HepG2 (cell line): ENCODE results near the gene QKI. TPM values are rescaled to one million over a fixed set of nuclear protein-coding genes. Genes with fewer than 3 reads are reported as not detected.

Experiments used
- CBX1 ChIP-seq: IDR thresholded peaks from one replicate; pipeline ENCODE4 v1.6.1; 2016; ENCODE audit warnings: antibody characterized with exemption, low read depth
- CENPT ChIP-seq: sonication (generic); formaldehyde crosslinking; IDR thresholded peaks from 2 replicates; pipeline ENCODE4 v1.8.0; 2022; ENCODE audit warnings: low read depth, mild to moderate bottlenecking, moderate library complexity, missing genetic modification reagents
- ETV5 ChIP-seq: IDR thresholded peaks from 2 replicates; pipeline ENCODE4 v1.6.1; 2018; ENCODE audit warnings: missing biosample characterization, missing genetic modification reagents, inconsistent platforms, borderline replicate concordance
- JUN ChIP-seq: sonication (generic); formaldehyde crosslinking; IDR thresholded peaks from 2 replicates; pipeline ENCODE4 v1.4.0; 2020; ENCODE audit warnings: mild to moderate bottlenecking, missing genetic modification reagents
- NCOA2 ChIP-seq: sonication (generic); formaldehyde crosslinking; IDR thresholded peaks from 2 replicates; pipeline ENCODE4 v1.8.0; 2022; ENCODE audit warnings: inconsistent platforms
- ONECUT2 ChIP-seq: sonication (generic); formaldehyde crosslinking; IDR thresholded peaks from 2 replicates; pipeline ENCODE4 v1.4.0; 2020; ENCODE audit warnings: missing genetic modification reagents
- PCBP2 ChIP-seq: fragments of 200-400 bp; formaldehyde crosslinking; optimal IDR thresholded peaks from 2 replicates; pipeline ENCODE3; 2018; ENCODE audit warnings: low read length, low read depth; ENCODE audit not compliant: poor library complexity, severe bottlenecking
- SAP130 ChIP-seq: IDR thresholded peaks from 2 replicates; pipeline ENCODE4 v1.6.1; 2016; ENCODE audit warnings: low read depth
- SPEN ChIP-seq: sonication (generic); formaldehyde crosslinking; IDR thresholded peaks from 2 replicates; pipeline ENCODE4 v1.5.1; 2020; ENCODE audit warnings: low read depth, mild to moderate bottlenecking, missing genetic modification reagents
- SRY ChIP-seq: sonication (generic); formaldehyde crosslinking; IDR thresholded peaks from 2 replicates; pipeline ENCODE4 v1.8.0; 2022; ENCODE audit warnings: mild to moderate bottlenecking, missing genetic modification reagents
- ZNF350 ChIP-seq: sonication (generic); formaldehyde crosslinking; IDR thresholded peaks from 2 replicates; pipeline ENCODE4 v1.4.0; 2020; ENCODE audit warnings: mild to moderate bottlenecking, low read depth, missing genetic modification reagents, borderline replicate concordance
- ZNF382 ChIP-seq: sonication (generic); formaldehyde crosslinking; IDR thresholded peaks from 2 replicates; pipeline ENCODE4 v1.5.0; 2020; ENCODE audit warnings: missing genetic modification reagents, mild to moderate bottlenecking, borderline replicate concordance
- ZNF644 ChIP-seq: IDR thresholded peaks from 2 replicates; pipeline ENCODE4 v1.6.1; 2016; ENCODE audit warnings: low read depth
- ZNF713 ChIP-seq: sonication (generic); formaldehyde crosslinking; IDR thresholded peaks from 2 replicates; pipeline ENCODE4 v1.4.0; 2020; ENCODE audit warnings: mild to moderate bottlenecking, missing genetic modification reagents
- polyA plus RNA-seq, 8 experiments: library from polyadenylated mRNA; depleted of rRNA in 3 of 8; stranded (reverse) in 7 of 8; unstranded in 1 of 8; fragments of >200 nt; fragmentation: Illumina TruSeq in 4 of 8; extraction: Trizol in 4 of 8; gene quantifications; 2 replicates each; pipeline versions ENCODE4 v1.2.1 to v1.2.3, GENCODE V29; 2011 to 2016; ENCODE audit warnings: low read depth in 4 of 8, missing spikeins in 1 of 8, mixed read lengths in 1 of 8; ENCODE audit not compliant: insufficient read depth in 1 of 8
- total RNA-seq, 5 experiments: library from RNA; depleted of rRNA; stranded (reverse); fragments of >200 nt; fragmentation: Illumina TruSeq; extraction: Trizol; gene quantifications; 2 replicates each; pipeline ENCODE4 v1.2.3, GENCODE V29; 2016; ENCODE audit warnings: low read depth in 1 of 5
- TF ChIP-seq, protein P1 (sequence below): IDR thresholded peaks from 2 replicates; pipeline ENCODE4 v1.6.1; 2012; ENCODE audit warnings: low read length, improper control_type of control experiment
- TF ChIP-seq, protein P2 (sequence below): sonication (generic); formaldehyde crosslinking; IDR thresholded peaks from 2 replicates; pipeline ENCODE4 v1.8.1; 2023; ENCODE audit warnings: mild to moderate bottlenecking, missing genetic modification reagents
- TF ChIP-seq, protein P3 (sequence below): sonication (generic); formaldehyde crosslinking; IDR thresholded peaks from 2 replicates; pipeline ENCODE4 v1.9.0; 2021; ENCODE audit warnings: missing genetic modification reagents, borderline replicate concordance
- TF ChIP-seq, protein P4 (sequence below): sonication (generic); formaldehyde crosslinking; IDR thresholded peaks from 2 replicates; pipeline ENCODE4 v1.5.1; 2020; ENCODE audit warnings: mild to moderate bottlenecking, missing genetic modification reagents, moderate library complexity
- TF ChIP-seq, protein P5 (sequence below): sonication (generic); formaldehyde crosslinking; IDR thresholded peaks from 2 replicates; pipeline ENCODE4 v1.4.0; 2020; ENCODE audit warnings: mild to moderate bottlenecking, missing genetic modification reagents

QKI gene
- total and polyA plus RNA-seq, 2 of the 13 experiments (the other 11 are each of a cell fraction or from before 2014, with no cell fraction given), result 136 to 137 TPM

DNA sequence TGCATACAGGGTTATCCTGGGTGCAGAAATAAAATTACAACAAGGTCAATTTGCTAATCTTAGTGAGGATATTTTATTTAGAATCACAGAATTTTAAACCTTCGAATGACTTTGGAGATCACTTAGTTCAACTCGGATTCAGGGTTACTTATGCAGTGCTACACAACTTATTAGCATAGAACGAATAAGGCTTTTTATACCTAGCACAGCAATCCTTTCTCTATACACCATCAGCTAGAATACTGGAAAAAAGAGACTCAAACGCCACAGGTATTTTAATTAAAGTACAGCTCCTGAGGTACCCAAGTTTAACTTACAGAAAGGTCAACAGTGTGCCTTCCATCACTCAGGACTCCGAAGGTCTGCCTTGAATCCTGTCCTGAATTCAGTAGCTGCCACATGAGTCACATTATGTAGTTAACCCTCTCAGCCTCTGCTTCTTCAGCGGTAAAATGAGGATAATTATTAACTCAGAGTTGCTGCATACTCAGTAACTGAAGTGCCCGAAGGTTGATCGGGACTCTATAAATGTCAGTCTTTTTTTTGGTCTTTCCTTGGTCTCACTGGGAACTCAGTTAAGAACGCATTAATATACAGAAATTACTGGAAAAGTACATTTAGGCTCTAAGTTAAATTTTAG is 6.0 kb upstream of the QKI start (continued):
- TF ChIP-seq, protein P1, sequence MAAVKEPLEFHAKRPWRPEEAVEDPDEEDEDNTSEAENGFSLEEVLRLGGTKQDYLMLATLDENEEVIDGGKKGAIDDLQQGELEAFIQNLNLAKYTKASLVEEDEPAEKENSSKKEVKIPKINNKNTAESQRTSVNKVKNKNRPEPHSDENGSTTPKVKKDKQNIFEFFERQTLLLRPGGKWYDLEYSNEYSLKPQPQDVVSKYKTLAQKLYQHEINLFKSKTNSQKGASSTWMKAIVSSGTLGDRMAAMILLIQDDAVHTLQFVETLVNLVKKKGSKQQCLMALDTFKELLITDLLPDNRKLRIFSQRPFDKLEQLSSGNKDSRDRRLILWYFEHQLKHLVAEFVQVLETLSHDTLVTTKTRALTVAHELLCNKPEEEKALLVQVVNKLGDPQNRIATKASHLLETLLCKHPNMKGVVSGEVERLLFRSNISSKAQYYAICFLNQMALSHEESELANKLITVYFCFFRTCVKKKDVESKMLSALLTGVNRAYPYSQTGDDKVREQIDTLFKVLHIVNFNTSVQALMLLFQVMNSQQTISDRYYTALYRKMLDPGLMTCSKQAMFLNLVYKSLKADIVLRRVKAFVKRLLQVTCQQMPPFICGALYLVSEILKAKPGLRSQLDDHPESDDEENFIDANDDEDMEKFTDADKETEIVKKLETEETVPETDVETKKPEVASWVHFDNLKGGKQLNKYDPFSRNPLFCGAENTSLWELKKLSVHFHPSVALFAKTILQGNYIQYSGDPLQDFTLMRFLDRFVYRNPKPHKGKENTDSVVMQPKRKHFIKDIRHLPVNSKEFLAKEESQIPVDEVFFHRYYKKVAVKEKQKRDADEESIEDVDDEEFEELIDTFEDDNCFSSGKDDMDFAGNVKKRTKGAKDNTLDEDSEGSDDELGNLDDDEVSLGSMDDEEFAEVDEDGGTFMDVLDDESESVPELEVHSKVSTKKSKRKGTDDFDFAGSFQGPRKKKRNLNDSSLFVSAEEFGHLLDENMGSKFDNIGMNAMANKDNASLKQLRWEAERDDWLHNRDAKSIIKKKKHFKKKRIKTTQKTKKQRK, result no peak
- TF ChIP-seq JUN (0 out of 2 replicates have a peak, but pooled peaks have one; percentile 54), SAP130 (CRISPR knock-in tag) (peak; percentile 91), CENPT (CRISPR knock-in tag) (no peak), SRY (CRISPR knock-in tag) (no peak), SPEN (CRISPR knock-in tag) (no peak), ETV5 (CRISPR knock-in tag) (peak; percentile 54; the same call in 1 of the 2 replicates), ZNF713 (CRISPR knock-in tag) (no peak), ONECUT2 (CRISPR knock-in tag) (no peak), ZNF350 (CRISPR knock-in tag) (no peak), ZNF644 (CRISPR knock-in tag) (0 out of 2 replicates have a peak, but pooled peaks have one; percentile 46), NCOA2 (CRISPR knock-in tag) (peak; percentile 78), ZNF382 (CRISPR knock-in tag) (no peak), PCBP2 (no peak), CBX1 (no peak)
- TF ChIP-seq, protein P2, sequence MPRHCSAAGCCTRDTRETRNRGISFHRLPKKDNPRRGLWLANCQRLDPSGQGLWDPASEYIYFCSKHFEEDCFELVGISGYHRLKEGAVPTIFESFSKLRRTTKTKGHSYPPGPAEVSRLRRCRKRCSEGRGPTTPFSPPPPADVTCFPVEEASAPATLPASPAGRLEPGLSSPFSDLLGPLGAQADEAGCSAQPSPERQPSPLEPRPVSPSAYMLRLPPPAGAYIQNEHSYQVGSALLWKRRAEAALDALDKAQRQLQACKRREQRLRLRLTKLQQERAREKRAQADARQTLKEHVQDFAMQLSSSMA (CRISPR knock-in tag), result no peak
- TF ChIP-seq, protein P3, sequence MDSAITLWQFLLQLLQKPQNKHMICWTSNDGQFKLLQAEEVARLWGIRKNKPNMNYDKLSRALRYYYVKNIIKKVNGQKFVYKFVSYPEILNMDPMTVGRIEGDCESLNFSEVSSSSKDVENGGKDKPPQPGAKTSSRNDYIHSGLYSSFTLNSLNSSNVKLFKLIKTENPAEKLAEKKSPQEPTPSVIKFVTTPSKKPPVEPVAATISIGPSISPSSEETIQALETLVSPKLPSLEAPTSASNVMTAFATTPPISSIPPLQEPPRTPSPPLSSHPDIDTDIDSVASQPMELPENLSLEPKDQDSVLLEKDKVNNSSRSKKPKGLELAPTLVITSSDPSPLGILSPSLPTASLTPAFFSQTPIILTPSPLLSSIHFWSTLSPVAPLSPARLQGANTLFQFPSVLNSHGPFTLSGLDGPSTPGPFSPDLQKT, result no peak
- TF ChIP-seq, protein P4, sequence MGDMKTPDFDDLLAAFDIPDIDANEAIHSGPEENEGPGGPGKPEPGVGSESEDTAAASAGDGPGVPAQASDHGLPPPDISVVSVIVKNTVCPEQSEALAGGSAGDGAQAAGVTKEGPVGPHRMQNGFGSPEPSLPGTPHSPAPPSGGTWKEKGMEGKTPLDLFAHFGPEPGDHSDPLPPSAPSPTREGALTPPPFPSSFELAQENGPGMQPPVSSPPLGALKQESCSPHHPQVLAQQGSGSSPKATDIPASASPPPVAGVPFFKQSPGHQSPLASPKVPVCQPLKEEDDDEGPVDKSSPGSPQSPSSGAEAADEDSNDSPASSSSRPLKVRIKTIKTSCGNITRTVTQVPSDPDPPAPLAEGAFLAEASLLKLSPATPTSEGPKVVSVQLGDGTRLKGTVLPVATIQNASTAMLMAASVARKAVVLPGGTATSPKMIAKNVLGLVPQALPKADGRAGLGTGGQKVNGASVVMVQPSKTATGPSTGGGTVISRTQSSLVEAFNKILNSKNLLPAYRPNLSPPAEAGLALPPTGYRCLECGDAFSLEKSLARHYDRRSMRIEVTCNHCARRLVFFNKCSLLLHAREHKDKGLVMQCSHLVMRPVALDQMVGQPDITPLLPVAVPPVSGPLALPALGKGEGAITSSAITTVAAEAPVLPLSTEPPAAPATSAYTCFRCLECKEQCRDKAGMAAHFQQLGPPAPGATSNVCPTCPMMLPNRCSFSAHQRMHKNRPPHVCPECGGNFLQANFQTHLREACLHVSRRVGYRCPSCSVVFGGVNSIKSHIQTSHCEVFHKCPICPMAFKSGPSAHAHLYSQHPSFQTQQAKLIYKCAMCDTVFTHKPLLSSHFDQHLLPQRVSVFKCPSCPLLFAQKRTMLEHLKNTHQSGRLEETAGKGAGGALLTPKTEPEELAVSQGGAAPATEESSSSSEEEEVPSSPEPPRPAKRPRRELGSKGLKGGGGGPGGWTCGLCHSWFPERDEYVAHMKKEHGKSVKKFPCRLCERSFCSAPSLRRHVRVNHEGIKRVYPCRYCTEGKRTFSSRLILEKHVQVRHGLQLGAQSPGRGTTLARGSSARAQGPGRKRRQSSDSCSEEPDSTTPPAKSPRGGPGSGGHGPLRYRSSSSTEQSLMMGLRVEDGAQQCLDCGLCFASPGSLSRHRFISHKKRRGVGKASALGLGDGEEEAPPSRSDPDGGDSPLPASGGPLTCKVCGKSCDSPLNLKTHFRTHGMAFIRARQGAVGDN (CRISPR knock-in tag), result no peak
- TF ChIP-seq, protein P5, sequence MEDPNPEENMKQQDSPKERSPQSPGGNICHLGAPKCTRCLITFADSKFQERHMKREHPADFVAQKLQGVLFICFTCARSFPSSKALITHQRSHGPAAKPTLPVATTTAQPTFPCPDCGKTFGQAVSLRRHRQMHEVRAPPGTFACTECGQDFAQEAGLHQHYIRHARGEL (CRISPR knock-in tag), result no peak
